GM21529 (cell line): Measurements from ENCODE around the gene AQP9.
"Not testable (repeated sequence)": the region's sequence is repeated elsewhere in the genome, so short reads cannot be mapped to it uniquely, and the experiment has no call there.

ENCODE experiments used
- ATAC-seq: cut with Tn5 transposase; IDR thresholded peaks from one replicate; pipeline ENCODE4 v1.9.1; 2021; ENCODE audit not compliant: unreplicated experiment

Gene AQP9

DNA sequence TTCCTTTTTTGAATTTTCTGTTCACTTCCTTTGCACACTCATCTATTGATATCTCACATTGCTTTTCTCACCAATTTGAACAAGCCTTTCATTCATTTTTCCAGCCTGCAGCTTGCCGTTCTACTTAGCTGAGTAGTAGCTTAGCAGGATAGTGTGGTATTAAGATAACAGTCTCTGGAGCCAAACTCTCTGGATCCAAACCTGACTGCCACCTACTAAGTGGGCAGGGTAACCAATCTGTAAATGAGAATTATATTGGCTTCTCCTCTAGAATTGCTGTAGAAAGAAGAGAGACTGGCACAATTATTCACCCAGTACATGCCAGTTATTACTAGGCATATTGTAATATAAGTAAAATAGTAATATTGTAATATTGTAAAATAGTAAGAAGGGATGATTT lies 40.5 kb downstream of the AQP9 start:
- no peak for ATAC-seq

DNA sequence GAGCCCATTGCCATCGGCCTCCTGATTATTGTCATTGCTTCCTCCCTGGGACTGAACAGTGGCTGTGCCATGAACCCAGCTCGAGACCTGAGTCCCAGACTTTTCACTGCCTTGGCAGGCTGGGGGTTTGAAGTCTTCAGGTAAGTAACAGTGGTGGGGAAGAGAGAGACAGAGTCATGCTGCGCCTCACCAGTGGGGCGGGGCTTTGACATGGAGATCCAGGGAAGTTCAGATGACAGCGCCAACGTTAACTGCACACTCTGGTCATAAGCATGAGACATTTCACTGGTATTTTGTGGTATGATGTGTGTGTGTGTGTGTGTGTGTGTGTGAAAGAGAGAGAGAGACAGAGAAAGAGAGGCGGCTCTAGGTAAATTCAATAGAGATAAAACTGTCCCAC lies 41.0 kb downstream of the AQP9 start:
- no peak for ATAC-seq

DNA sequence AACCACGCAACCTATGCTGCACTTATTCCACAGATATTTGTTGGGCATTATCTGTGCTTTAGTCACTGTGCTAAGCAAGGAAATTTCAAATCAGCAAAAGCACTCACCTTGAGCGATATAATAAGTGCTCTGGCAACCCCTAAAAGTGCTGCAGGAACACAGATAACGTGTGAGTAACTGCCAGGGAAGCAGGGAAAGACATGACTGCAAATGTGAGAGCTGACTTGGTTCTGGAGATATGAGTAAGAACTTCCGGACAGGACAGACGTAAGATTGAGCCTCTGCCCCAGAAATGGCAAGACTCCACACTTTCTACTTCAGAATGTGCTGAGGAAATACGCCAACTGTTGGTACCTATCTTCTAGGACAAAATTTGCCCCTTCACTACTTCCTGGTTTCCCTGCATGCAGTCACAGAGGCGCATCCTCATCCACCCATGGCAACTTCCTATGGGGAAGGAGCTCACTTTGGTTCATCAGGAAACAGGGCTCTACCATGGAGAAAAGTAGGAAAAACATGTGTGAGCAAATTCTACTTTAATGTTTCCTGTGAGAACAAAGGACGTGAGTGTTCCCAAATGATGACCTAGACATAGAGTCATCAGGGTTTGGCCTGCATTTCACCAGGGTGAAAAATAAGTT lies 41.7 kb downstream of the AQP9 start:
- no peak for ATAC-seq

DNA sequence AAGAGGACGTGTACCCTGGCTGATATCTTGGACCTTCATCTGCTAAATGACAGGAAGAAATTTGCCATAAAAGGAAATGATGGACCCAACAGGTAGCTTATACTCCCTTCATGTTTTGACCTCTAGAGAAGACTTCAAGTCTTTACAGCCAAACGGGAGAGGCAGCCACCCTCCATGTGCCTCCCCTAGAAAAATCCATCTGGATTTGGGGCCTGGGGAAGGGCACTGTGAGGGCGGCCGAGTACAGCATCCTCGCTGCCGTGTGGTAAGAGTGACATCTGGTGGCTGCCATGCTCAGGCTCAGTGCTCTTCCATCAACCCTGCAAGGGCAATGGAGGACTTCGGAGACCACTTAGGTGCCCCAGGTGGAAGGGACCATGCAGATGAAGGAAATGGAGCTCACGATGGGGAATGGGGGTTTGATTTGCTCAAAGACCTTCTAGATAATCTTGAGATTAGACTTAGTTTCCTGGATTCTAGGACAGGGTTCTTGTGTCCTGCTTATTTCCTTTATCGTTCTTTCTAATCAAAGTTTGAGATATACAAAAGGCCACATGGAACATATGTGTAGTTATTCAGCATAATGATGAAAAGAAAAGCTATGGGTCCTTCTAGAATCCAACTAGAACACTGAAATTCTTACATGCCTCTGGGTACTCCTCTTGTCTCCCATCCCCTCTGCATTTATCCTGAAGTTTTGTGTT lies 44.4 kb downstream of the AQP9 start:
- no peak for ATAC-seq

DNA sequence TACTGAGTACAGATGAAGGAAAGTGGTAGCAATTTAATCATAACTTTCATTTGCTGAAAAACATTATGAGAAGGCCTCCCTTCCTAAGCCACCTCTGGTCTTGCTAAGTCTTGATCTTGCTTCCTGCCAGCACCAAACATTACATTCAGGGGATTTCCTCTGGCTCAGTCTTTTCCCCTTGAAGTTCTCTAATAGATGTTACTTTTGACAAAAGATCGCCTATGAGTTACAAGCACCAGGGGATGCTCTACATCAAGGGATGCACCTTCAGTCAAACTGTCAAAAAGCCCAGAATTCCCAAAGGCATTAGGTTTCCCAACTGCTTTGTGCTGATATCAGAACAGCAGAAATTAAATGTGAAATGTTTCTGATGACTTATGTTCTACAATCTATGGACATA lies 47.3 kb downstream of the AQP9 start:
- no peak for ATAC-seq

DNA sequence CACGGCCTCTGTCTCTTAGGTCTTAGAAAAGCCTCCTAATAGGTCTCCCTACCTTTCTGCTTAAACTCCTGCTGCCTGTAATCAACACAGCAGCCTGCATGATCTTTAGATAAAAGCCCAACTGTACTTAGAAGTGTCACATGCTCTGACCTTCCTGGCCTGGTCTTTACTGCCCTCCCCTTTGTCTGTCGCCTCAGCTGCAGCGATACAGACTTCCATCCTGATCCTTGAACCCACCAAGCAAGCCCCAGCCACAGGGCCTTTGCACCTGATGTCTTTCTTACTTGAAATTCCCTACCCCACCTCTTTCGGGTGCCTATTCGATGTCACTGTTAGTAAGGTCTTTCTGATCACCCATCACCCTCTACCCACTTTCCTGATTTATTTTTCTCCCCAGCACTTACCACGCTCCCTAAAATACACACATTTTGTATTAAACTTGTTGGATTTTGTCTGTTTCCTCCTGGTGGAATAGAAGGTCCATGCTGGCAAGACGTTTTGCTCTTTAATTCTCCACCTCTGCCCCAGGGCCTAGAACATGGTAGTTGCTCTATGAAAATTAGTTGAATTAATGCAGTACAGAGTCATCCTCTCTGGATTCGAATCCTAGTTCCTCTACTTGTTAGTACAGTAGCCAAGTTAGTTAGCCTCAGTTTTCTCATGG lies 51.1 kb downstream of the AQP9 start:
- no peak for ATAC-seq

DNA sequence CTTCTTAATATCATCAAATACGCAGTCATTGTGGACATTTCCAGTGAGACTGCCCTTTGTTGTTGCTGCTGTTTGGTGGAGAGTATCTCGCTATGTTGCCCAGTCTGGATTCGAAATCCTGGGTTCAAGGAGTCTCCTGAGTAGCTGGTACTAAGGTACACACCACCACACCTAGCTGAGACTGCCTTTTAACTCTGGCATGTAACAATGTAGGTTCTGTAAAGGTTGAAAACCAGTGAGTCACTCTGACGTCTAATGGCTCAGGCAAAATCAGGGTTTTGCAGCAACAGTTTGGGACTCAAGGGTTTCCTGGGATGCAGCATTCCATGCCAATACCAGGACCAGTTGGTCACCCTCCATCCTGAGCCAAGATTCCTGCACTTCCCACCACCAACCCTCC lies 52.2 kb downstream of the AQP9 start:
- ATAC-seq = no peak

DNA sequence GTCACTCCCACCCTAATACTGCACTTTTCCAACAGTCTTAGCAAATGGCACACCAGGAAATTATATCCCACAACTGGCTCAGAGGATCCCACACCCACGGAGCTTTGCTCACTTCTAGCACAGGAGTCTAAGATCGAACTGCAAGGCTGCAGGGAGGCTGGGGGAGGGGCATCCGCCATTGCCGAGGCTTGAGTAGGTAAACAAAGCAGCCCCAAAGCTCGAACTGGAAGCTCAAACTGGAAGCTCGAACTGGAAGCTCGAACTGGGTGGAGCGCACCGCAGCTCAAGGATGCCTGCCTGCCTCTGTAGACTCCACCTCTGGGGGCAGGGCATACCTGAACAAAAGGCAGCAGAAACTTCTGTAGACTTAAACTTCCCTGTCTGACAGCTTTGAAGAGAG lies 55.5 kb downstream of the AQP9 start:
- ATAC-seq = not testable (repeated sequence)

DNA sequence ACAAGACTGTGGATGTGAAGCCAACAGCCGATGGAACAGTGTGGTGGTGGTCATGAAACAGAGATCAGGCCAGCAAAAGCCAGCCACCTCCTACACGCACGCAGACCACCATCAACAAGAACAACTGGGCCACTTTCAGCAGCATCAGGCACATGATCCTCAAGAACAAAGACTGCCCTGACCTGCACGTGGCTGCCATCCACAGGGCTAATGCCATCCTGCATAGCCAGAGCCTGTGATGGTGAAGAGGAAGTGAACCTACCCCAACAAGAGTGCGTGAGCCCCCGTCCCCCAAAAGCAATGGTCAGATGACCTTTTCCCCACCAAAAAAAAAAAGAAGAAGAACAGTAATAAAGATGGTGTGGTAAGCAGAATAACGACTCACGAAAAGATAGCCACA lies 62.6 kb downstream of the AQP9 start:
- ATAC-seq = no peak

DNA sequence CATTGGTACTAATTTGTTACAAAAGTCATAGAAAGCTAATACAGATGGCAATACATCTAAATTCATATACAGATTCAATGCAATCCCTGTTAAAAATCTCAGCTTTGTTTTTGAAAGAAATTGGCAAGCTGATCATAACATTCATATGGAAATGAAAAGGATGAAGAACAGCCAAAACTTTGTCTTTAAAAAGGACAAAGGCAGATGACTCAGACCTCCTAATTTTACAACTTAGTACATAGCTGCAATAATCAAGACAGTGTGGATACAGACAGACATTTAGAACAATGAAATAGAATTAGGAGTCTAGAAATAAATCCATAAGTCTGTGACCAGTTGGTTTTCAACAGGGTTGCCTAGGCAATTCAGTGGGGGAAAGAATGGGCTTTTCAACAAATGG lies 63.3 kb downstream of the AQP9 start:
- no peak for ATAC-seq

DNA sequence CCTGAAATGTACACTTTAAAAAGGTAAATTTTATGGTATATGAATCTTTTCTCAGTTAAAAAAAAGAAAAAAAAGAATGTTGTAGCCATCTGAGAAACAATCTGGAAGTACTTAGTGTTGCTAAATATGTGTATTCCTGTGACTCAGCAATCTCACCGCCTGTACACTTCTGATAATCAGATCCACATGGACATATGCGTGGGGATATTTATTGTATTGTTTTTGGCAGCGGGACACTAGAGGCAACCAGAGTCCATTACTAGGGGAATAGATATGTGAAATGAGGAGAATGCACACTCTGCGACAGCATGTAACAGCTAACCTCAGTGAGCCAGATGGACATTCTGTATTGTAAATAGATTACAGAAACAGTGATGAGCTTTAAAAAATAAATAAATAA lies 65.4 kb downstream of the AQP9 start:
- no peak for ATAC-seq

DNA sequence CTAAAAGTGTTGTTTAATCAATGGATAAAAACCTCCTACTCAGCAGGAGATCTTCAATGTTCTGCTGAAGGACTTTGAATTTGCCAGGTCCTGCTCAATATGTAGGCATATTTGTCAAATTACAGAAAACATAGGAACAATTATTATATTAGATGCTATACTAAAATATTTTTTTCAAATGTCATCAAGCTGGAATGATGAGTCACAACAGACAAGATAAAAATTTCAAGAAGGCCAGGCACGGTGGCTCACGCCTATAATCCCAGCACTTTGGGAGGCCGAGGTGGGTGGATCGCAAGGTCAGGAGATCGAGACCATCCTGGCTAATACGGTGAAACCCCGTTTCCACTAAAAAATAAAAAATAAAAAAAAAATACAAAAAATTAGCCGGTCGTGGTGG lies 68.0 kb downstream of the AQP9 start:
- no peak for ATAC-seq

DNA sequence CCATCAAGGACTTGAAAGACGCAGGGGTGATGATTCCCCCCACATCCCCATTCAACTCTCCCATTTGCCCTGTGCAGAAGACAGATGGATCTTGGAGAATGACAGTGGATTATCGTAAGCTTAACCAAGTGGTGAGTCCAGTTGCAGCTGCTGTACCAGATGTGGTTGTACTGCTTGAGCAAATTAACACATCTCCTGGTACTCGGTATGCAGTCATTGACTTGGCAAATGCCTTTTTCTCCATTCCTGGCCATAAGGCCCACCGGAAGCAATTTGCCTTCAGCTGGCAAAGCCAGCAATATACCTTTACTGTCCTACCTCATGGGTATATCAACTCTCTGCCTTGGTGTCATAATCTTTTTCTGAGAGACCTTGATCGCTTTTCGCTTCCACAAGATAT lies 70.0 kb downstream of the AQP9 start:
- ATAC-seq = not testable (repeated sequence)

DNA sequence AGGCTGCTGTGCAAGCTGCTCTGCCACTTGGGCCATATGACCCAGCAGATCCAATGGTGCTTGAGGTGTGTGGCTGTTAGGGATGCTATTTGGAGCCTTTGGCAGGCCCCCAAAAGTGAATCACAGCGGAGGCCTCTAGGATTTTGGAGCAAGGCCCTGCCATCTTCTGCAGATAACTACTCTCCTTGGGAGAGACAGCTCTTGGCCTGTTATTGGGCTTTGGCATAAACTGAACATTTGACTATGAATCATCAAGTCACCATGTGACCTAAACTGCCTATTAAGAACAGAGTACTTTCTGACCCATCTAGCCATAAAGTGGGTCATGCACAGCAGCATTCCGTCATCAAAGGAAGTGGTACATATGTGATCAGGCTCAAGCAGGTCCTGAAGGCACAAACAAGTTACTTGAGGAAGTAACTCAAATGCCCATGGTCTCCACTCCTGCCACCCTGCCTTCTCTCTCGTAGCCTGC lies 70.9 kb downstream of the AQP9 start:
- not testable (repeated sequence) for ATAC-seq

DNA sequence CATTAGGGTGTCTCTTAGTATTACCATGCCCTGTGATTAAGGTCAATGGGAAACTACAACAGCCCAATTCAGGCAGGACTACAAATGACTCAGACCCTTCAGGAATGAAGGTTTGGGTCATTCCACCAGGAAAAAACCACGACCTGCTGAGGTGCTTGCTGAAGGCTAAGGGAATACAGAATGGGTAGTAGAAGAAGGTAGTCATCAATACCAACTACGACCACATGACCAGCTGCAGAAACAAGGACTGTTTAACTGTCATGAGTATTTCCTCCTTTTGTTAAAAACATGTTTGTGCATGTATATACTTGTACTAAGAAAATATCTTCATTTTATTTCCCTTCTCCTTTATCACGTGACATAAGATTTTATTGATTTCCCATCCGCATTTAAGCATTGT lies 71.8 kb downstream of the AQP9 start:
- ATAC-seq = not testable (repeated sequence)

DNA sequence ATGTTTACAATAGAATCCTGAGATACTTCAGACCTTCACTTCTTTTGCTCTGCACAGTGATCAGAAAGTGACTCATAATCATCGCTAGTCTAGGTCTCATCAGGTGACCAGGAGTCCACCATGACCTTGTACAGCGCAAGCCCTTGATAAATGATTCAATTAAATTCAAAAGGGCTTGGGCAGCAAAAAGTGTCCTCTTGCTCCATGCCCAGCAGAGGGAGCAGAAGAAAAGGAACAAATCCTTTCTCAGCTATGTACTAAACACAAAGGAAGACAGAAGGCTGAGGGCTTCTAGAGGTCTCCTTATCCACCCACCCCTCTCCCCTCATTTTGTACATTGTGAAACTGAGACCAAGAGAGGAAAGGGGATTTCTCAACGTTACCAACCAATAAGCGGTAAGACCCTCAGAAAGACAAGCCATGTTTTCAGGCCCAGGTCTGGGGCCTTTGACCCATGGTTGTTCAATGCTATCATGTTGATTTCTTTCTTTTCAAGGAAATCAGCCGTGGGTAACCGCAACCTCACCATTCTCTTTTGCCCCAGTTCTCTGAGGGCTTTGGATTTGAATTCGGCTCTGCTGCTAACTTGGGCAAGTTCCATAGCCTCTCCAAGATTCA lies 74.8 kb downstream of the AQP9 start:
- ATAC-seq = no peak

DNA sequence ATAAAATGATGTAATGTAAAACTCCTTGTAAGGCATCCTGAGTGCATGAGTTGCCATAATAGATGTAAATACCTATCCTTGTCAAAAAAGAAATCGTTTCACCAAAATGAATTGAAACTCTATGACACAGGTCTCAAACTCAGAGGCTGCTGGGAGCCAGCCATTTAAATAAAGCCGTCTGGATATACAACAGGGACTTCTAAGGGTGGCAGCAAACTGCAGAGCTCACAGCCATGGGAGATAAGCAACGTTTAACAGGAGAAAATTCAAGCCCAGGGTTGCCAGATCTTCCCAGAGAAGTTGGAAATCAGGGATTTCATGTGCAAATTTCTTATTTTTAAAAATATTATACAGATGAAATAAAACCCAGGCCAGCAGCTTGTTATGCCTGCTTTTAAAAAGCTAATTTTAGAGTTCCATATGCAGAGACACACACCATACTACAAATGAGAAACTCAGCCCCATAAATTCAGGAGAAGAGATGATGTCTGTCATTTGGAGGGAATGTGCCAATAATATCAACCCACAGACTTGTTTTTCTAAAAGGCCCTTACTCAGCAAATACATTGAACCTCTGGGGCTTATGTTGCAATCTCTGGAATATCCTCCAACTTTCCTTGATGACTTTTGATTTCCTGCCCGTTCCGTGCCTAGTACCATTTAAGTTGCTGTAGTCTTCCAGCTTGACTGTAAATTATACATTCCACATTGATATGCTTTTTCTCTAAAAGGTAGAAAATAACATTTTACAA lies 75.6 kb downstream of the AQP9 start:
- no peak for ATAC-seq

DNA sequence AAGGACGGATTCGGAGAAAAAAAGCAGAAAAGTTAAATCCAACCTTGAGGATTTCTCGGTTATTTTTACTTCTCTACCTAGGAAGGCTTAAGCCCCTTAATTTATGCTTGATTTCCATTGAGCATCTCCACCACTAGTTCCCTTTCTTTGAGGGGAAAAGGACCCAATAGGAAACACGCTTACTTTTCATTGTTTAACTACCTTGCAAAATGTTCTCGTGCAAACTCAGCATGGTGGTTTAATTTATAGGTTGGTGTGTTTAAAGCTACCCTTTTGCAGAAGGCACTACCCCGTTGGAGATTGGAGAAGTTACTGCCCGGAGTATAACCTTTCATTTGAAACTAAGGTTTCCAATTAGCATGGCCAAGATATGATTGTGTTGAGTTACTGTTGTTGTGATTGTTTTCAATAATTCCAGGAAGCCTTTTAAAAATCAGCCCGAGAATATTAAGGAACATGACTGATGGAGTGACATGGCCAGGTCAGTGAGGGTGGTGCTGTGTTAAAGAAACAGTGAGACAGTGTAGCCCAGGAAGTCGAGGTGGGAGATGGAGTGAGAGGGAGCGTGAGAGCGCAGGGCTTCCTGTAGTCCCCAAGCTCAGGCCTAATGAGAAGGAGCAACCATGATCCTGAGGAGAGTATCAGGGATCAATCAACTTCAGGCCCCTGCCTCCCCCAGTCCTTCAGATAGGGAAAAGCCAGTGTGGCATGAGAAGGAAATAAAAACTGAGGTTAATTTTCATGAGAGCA lies 76.6 kb downstream of the AQP9 start:
- no peak for ATAC-seq

DNA sequence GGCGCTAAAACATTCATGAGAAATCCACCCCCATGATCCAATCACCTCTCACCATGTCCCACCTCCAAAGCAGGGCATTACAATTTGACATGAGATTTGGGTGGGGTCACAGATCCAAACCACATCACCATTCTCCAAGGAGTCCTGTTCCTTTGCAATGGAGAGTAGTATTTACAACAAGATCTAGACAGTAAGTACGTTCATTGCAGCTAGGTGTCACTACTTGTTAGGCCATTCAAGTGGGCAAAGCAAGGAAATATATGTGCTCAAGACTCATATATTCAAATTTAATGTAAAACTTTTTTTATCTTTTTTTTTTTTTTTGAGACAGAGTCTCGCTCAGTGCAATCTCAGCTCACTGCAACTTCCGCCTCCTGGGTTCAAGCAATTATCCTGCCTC lies 79.3 kb downstream of the AQP9 start:
- no peak for ATAC-seq

DNA sequence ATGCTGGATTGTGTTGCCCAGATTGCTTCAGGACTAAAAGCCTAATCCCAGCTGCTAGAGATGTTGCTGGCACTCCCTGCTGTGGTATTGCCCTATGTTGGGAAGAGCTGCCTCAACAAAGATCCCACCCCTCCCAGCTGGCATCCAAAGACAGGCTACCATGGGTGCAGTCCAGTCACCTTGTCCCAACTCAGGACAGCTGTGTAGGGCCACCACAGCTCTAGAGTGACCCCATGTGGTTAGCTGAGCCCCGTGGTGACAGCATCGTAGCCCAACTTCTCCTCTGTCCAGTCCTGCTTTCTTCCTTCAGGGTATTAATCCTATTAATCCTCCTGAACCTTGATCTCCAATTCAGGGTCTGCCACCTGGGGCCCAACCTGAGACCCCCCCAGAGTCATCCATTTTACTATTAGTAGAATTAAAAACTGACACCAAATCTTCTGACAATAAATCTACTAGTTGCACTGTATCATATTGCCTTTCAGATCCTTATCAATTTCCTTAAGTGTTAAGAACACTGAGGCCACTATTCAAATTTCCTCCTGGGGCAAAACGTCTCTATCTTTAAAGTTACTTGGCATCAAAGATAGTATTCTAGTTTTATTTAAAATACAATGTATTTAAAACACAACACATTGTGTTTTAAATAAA lies 83.5 kb downstream of the AQP9 start:
- no peak for ATAC-seq
